ENCODE measurements around the gene UBE2E2. TPM values are rescaled to one million over a fixed set of nuclear protein-coding genes. Genes with fewer than 3 reads are reported as not detected.

The UBE2E2 gene
- total RNA-seq, 4 donors from 2014 or later: 3.1 to 58.5 (median 25.0) TPM

DNA sequence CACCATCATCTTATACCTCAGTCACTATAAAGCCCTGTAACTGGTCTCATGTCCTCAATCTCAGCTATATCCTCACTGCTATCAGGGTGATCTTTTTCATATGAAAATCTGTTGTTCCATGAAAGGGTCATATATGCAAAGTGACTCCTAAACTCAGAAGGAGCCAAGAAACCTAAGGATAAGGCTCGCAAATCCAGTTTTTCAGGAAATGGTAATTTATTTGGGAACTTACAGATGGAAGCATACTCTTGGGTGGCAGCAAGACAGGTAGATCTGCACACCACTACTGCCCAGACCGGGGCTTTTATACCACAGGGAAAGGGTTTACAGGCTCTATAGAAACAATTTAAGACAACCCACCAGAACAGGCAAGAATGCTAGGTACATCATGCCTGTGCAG is 272.3 kb downstream of the UBE2E2 start:
- Histone ChIP-seq H3K27me3 (no peaks in the 10 kb centered on the region), H3K27ac (no peak overlapping the region), H3K36me3 (no peaks in the 10 kb centered on the region), H3K9me3 (no peaks in the 10 kb centered on the region), H3K4me1 (no peaks in the 10 kb centered on the region), H3K4me3 (no peak overlapping the region)
- TF ChIP-seq, protein P1, sequence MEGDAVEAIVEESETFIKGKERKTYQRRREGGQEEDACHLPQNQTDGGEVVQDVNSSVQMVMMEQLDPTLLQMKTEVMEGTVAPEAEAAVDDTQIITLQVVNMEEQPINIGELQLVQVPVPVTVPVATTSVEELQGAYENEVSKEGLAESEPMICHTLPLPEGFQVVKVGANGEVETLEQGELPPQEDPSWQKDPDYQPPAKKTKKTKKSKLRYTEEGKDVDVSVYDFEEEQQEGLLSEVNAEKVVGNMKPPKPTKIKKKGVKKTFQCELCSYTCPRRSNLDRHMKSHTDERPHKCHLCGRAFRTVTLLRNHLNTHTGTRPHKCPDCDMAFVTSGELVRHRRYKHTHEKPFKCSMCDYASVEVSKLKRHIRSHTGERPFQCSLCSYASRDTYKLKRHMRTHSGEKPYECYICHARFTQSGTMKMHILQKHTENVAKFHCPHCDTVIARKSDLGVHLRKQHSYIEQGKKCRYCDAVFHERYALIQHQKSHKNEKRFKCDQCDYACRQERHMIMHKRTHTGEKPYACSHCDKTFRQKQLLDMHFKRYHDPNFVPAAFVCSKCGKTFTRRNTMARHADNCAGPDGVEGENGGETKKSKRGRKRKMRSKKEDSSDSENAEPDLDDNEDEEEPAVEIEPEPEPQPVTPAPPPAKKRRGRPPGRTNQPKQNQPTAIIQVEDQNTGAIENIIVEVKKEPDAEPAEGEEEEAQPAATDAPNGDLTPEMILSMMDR (IDR thresholded peaks at IDR 0.05): no peak
- no peak for TF ChIP-seq POLR2A (IDR thresholded peaks at IDR 0.05)
- no peak for DNase-seq
- intact Hi-C loops (cut with DNase I; ENCODE audit: low total_unique reads): no loop called here

DNA sequence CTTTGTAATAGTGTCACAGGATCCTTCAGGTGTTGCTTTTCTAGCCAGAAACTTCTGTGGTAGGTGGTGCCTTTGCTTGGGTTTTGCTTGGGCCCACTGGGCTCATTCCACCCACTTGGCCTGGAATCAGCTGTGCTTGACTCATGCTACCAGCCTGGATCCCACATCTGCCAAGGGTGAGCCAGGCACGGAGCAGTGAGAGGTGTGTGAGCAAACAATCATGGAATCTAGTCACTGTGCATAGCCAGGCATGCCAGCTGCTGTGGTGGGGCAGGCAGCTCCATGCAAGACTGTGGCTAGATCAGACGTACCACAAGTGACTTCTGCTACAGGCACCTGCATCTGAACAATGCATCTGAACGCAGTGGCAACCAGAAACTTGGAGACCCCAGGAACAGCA is 275.9 kb downstream of the UBE2E2 start:
- H3K36me3 ChIP-seq: no peaks in the 10 kb centered on the region
- DNase-seq: no peak
- intact Hi-C loops (cut with DNase I; ENCODE audit: low total_unique reads): no loop called here
- no peak overlapping the region for H3K4me3 ChIP-seq
- H3K9me3 ChIP-seq: no peaks in the 10 kb centered on the region
- H3K27me3 ChIP-seq: no peaks in the 10 kb centered on the region
- H3K27ac ChIP-seq: no peak overlapping the region
- TF ChIP-seq, protein P1 (IDR thresholded peaks at IDR 0.05): no peak
- H3K4me1 ChIP-seq: no peaks in the 10 kb centered on the region

DNA sequence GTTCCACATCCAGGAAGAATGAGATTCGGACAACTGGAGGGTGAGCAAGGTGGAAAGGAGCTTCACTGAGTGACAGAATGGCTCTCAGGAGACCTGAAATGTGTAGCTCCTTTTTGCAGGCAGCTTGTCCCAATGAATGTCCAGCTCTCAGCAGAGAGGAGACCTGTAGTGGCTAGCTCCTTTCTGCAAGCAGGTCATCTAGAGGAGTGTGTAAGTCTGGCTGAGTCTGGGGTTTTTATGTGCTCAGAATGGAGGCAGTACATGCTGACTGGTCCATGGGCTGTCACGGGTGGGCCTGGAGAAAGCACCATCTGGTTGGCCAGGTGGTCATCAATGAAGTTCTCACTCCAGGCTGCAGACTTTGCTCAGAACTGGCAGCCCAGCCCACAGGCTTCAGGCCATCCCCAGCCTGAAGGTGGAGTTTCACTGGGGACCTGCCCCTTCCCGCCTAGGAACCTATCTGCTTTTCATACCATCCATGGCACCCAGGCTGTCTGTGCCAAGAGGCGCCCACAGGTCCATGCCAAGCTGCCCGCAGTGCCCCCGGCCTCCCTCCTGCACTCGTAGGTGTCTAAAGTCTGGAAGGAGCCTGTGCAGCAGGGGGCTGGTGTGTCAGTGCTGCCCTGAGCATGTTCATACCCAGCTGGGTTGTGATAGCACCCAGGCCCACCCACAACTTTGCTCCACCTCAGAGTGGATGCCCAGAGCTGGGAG is 276.6 kb downstream of the UBE2E2 start:
- Histone ChIP-seq H3K27me3 (no peaks in the 10 kb centered on the region), H3K36me3 (no peaks in the 10 kb centered on the region), H3K9me3 (no peaks in the 10 kb centered on the region), H3K4me3 (no peak overlapping the region), H3K4me1 (no peaks in the 10 kb centered on the region), H3K27ac (no peak overlapping the region)
- intact Hi-C loops (cut with DNase I; ENCODE audit: low total_unique reads): no loop called here
- DNase-seq: no peak
- TF ChIP-seq, protein P1 (IDR thresholded peaks at IDR 0.05): no peak
- no peak for TF ChIP-seq POLR2A (IDR thresholded peaks at IDR 0.05)

DNA sequence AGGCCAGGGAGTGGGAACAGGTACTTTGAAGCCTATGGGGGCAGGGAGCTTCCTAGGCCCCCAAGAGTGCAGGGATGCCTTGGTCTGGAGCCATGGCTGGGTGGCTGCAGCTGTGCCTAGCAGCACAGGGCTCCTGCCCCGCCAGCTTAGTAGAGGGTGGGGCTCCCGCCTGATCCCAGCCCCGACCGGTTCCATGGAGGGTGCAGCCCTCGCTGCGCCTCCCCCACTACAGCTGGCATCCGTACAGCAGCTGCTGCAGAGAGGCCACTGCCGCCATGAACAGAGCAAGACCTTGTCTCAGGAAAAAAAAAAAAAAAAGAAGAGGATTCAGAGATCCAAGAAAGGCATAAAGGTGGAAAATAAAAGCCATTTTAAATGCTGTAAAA is 277.2 kb downstream of the UBE2E2 start:
- Histone ChIP-seq H3K9me3 (no peaks in the 10 kb centered on the region), H3K36me3 (no peaks in the 10 kb centered on the region), H3K27ac (no peak overlapping the region), H3K27me3 (no peaks in the 10 kb centered on the region), H3K4me3 (no peak overlapping the region), H3K4me1 (no peaks in the 10 kb centered on the region)
- intact Hi-C loops (cut with DNase I; ENCODE audit: low total_unique reads): no loop called here
- no peak for DNase-seq
- TF ChIP-seq, protein P1 (IDR thresholded peaks at IDR 0.05): no peak
- no peak for TF ChIP-seq POLR2A (IDR thresholded peaks at IDR 0.05)

DNA sequence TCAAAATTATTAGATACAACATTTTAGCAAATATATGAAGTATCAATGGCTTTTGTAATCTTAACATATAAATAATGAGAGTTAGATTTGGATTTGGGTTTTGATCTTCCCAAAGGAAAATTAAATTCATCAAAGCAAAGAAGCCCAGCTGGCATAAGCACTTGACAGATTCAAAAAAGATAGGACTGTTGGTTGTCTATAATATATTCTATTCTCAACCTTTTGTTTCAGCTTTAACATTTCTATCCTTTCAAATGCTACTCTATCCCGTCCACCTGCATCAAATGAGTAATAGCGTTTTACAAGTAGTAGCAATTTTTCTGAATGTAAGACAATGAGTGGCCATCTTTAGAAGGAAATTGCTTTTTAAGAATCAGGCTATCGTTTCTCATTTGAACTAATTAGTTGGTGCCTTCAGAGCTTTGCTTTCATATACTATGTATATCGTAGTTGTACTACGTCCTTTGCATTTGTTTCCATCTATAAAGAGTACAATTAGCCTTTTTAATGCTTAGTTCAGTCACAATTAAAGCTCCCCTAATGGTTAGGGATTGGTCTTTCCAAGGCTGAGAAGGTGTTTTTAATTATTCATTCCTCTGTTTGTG is 278.0 kb downstream of the UBE2E2 start:
- H3K27ac ChIP-seq: no peak overlapping the region
- intact Hi-C loops (cut with DNase I; ENCODE audit: low total_unique reads): no loop called here
- no peak for TF ChIP-seq POLR2A (IDR thresholded peaks at IDR 0.05)
- TF ChIP-seq, protein P1 (IDR thresholded peaks at IDR 0.05): no peak

More for the DNA sequence above, 278.0 kb downstream of the UBE2E2 start:
- Histone ChIP-seq H3K4me3 (no peak overlapping the region), H3K4me1 (no peaks in the 10 kb centered on the region), H3K27me3 (no peaks in the 10 kb centered on the region), H3K36me3 (no peaks in the 10 kb centered on the region), H3K9me3 (no peaks in the 10 kb centered on the region)
- no peak for DNase-seq
